H1 (cell line): ENCODE measurements around the gene CLCNKB.
A peak's percentile ranks its signal among the peaks of the same experiment; 100 is the strongest.

Experiments
- CTCF ChIP-seq, 3 experiments: IDR thresholded peaks; 1 replicate in 2 of 3; 2 replicates in 1 of 3; pipeline versions ENCODE4 v1.5.1 to v1.6.1; 2011; ENCODE audit warnings: low read length in 3 of 3, mild to moderate bottlenecking in 3 of 3, inconsistent platforms in 2 of 3, low read depth in 1 of 3, moderate library complexity in 1 of 3; ENCODE audit not compliant: insufficient read depth in 1 of 3; ENCODE audit errors: control extremely low read depth in 1 of 3
- EP300 ChIP-seq, 2 experiments: IDR thresholded peaks; 1 replicate in 1 of 2; 2 replicates in 1 of 2; pipeline ENCODE4 v1.6.1; 2011 to 2012; ENCODE audit warnings: low read depth in 2 of 2, low read length in 2 of 2, mild to moderate bottlenecking in 2 of 2, borderline replicate concordance in 1 of 2, inconsistent platforms in 1 of 2, moderate library complexity in 1 of 2
- EZH2 ChIP-seq: fragments of 200-600 bp; sonication (generic); IDR thresholded peaks from 2 replicates; pipeline ENCODE4 v1.7.1; 2012; ENCODE audit warnings: low read depth, mild to moderate bottlenecking, moderate library complexity, low read length, inconsistent platforms; ENCODE audit not compliant: severe bottlenecking
- MAX ChIP-seq: IDR thresholded peaks from 2 replicates; pipeline ENCODE4 v1.6.1; 2012; ENCODE audit warnings: inconsistent platforms
- TBP ChIP-seq: IDR thresholded peaks from 2 replicates; pipeline ENCODE4 v1.6.1; 2011; ENCODE audit warnings: low read depth, low read length, improper control_type of control experiment
- TF ChIP-seq, protein P1 (sequence below): IDR thresholded peaks from 2 replicates; pipeline ENCODE4 v1.6.1; 2011; ENCODE audit warnings: low read depth, mild to moderate bottlenecking, low read length; ENCODE audit not compliant: insufficient read depth
- TF ChIP-seq, protein P2 (sequence below): IDR thresholded peaks from 2 replicates; pipeline ENCODE4 v1.6.1; 2011; ENCODE audit warnings: low read length, improper control_type of control experiment

DNA sequence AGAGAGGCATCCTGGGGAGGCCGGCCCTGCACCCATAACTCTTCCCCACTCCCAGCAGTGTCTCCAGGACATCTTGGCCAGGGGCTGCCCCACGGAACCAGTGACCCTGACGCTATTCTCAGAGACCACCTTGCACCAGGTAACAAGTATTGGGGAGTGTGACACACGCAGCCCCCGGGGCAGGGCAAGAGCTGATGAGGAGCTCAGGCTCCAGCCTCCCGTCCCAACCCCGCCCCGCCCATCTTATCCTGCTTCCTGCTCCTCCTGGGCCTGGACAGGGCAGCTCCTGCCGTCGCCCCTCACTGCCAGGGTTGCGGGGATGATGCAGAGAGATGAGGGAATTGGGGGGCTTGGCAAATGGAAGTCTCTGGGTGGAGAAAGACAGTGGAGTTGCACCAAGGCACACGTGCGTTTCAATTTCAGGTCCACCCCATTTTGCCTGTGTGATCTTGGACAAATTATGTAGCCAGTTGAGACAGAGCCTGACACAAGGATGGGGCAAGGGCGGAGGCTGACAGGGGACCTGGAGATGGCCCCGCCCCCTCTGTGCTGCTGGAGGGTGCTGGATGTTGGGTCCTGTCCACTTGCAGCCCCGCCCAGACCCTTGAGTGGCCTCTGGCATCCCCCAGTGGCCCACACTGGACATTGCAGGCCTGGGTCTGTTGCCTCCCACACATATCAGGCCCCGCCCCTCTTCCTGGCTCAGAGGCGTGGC, 11.0 kb upstream of the CLCNKB start:
- TF ChIP-seq CTCF (IDR thresholded peaks at IDR 0.05; ENCODE audit: control extremely low read depth in 1 of 3, insufficient read depth in 1 of 3, low read depth in 1 of 3, low read length in 3 of 3) (peak; percentile 86 to 97 (median 90)), EZH2 (no peak), MAX (no peak), EP300 (IDR thresholded peaks at IDR 0.05; ENCODE audit: borderline replicate concordance in 1 of 2, low read depth in 2 of 2, low read length in 2 of 2) (no peak), TBP (no peak)
- TF ChIP-seq, protein P1, sequence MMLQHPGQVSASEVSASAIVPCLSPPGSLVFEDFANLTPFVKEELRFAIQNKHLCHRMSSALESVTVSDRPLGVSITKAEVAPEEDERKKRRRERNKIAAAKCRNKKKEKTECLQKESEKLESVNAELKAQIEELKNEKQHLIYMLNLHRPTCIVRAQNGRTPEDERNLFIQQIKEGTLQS: no peak
- TF ChIP-seq, protein P2, sequence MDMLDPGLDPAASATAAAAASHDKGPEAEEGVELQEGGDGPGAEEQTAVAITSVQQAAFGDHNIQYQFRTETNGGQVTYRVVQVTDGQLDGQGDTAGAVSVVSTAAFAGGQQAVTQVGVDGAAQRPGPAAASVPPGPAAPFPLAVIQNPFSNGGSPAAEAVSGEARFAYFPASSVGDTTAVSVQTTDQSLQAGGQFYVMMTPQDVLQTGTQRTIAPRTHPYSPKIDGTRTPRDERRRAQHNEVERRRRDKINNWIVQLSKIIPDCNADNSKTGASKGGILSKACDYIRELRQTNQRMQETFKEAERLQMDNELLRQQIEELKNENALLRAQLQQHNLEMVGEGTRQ: no peak
